Measurements from ENCODE around the gene STMN3. TPM values are rescaled to one million over a fixed set of nuclear protein-coding genes. Genes with fewer than 3 reads are reported as not detected.

The STMN3 gene
- total and polyA plus RNA-seq, 2 of the 8 experiments (the other 6 are each of a cell fraction or from before 2014, with no cell fraction given), result 51.5 to 63.1 TPM

GRCh38 chr20:63596423-63596822 lies 56.8 kb downstream of the STMN3 start (continued):
- TF ChIP-seq CHD7 (IDR thresholded peaks at IDR 0.05; ENCODE audit: insufficient replicate concordance, low read length) (no peak), CTCF (IDR thresholded peaks at IDR 0.05; ENCODE audit: control extremely low read depth in 1 of 3, insufficient read depth in 1 of 3, low read depth in 1 of 3, low read length in 3 of 3) (no peak), CEBPB (IDR thresholded peaks at IDR 0.05; ENCODE audit: low read depth, low read length) (no peak), SIN3A (conservative IDR thresholded peaks at IDR 0.05 in 1 of 2, IDR thresholded peaks at IDR 0.05 in 1 of 2; ENCODE audit: low read depth in 1 of 2, low read length in 2 of 2) (no peak), EZH2 (IDR thresholded peaks at IDR 0.05; ENCODE audit: low read depth, low read length, severe bottlenecking) (no peak), SIRT6 (IDR thresholded peaks at IDR 0.05; ENCODE audit: low read length) (no peak), BRCA1 (IDR thresholded peaks at IDR 0.05; ENCODE audit: low read depth, low read length) (no peak), SP2 (IDR thresholded peaks at IDR 0.05; ENCODE audit: low read length) (no peak), KDM4A (IDR thresholded peaks at IDR 0.05; ENCODE audit: low read depth, low read length, severe bottlenecking) (no peak)

Data from H1 (cell line).